ENCODE results near the gene PPP2R5D. TPM values are rescaled to one million over a fixed set of nuclear protein-coding genes. Genes with fewer than 3 reads are reported as not detected.

Gene PPP2R5D
- total and polyA plus RNA-seq, 9 of the 15 experiments (the other 6 are each of a cell fraction or from before 2014, with no cell fraction given): 1.3 to 96.1 (median 38.4) TPM

DNA sequence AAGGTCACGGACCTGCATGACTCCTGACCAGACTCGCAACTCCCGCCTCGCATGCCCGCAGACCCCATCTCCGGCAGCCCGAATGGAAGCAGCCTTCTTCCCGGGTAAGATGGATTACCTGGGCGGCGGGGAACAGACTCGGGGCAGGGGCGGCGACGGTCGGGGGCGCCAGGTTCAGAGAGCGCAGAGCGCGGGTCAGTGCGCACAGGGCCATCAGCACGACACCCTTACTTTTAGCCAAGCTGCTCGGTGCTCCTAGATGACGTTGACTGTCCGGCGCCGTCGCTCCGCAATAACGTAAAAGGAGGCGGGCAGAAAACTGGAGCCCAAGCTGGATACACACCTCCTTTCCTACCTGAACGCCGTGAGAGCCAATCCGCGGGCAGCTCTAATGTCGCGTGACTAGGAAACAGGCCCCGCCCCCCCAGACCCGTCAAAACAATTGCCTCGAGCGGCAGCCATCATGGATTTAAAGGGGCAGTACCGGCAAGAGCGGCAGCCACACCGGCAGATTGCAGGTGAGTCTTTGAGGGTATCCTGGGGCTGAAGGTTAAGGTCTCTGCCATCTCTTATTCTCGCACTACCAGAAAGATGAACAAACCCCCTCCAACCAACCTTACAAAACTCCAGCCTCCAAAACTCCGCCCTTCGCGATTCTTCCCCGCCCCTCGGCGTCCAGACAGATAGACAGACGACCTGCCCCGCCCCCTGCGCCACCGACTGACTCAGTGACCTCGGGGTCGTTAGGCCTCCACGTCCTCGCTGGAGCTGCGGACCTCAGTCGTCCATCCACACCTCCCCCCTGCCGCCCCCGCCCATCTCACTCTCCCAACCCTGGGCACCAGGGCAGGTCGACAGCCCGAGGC is 75.0 kb downstream of the PPP2R5D start, which contains the start of the genes KLC4 and MRPL2 (continued):
- TF ChIP-seq, protein P1, sequence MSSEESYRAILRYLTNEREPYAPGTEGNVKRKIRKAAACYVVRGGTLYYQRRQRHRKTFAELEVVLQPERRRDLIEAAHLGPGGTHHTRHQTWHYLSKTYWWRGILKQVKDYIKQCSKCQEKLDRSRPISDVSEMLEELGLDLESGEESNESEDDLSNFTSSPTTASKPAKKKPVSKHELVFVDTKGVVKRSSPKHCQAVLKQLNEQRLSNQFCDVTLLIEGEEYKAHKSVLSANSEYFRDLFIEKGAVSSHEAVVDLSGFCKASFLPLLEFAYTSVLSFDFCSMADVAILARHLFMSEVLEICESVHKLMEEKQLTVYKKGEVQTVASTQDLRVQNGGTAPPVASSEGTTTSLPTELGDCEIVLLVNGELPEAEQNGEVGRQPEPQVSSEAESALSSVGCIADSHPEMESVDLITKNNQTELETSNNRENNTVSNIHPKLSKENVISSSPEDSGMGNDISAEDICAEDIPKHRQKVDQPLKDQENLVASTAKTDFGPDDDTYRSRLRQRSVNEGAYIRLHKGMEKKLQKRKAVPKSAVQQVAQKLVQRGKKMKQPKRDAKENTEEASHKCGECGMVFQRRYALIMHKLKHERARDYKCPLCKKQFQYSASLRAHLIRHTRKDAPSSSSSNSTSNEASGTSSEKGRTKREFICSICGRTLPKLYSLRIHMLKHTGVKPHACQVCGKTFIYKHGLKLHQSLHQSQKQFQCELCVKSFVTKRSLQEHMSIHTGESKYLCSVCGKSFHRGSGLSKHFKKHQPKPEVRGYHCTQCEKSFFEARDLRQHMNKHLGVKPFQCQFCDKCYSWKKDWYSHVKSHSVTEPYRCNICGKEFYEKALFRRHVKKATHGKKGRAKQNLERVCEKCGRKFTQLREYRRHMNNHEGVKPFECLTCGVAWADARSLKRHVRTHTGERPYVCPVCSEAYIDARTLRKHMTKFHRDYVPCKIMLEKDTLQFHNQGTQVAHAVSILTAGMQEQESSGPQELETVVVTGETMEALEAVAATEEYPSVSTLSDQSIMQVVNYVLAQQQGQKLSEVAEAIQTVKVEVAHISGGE (CRISPR knock-in tag; IDR thresholded peaks at IDR 0.05): no peak
- TF ChIP-seq MAFK (IDR thresholded peaks at IDR 0.05; ENCODE audit: low read length): peak; percentile 8; the same call in 1 of the 2 replicates
- peak; percentile 67 for TF ChIP-seq DPF2 (IDR thresholded peaks at IDR 0.05)
- no peak for TF ChIP-seq ZNF436 (CRISPR knock-in tag; IDR thresholded peaks at IDR 0.05)
- TF ChIP-seq TBL1XR1 (IDR thresholded peaks at IDR 0.05; ENCODE audit: low read length in 2 of 2): peak in 1 of 2 experiments; percentile 99; a peak in 3 of 4 replicates
- TF ChIP-seq JUNB (CRISPR knock-in tag; conservative IDR thresholded peaks at IDR 0.05): no peak; the same call in 1 of the 2 replicates
- no peak for TF ChIP-seq ZNF584 (CRISPR knock-in tag; IDR thresholded peaks at IDR 0.05; ENCODE audit: low read depth)
- TF ChIP-seq SREBF2 (CRISPR knock-in tag; IDR thresholded peaks at IDR 0.05): no peak
- TF ChIP-seq NR1H2 (CRISPR knock-in tag; IDR thresholded peaks at IDR 0.05): no peak; the same call in 1 of the 2 replicates
- TF ChIP-seq, protein P2, sequence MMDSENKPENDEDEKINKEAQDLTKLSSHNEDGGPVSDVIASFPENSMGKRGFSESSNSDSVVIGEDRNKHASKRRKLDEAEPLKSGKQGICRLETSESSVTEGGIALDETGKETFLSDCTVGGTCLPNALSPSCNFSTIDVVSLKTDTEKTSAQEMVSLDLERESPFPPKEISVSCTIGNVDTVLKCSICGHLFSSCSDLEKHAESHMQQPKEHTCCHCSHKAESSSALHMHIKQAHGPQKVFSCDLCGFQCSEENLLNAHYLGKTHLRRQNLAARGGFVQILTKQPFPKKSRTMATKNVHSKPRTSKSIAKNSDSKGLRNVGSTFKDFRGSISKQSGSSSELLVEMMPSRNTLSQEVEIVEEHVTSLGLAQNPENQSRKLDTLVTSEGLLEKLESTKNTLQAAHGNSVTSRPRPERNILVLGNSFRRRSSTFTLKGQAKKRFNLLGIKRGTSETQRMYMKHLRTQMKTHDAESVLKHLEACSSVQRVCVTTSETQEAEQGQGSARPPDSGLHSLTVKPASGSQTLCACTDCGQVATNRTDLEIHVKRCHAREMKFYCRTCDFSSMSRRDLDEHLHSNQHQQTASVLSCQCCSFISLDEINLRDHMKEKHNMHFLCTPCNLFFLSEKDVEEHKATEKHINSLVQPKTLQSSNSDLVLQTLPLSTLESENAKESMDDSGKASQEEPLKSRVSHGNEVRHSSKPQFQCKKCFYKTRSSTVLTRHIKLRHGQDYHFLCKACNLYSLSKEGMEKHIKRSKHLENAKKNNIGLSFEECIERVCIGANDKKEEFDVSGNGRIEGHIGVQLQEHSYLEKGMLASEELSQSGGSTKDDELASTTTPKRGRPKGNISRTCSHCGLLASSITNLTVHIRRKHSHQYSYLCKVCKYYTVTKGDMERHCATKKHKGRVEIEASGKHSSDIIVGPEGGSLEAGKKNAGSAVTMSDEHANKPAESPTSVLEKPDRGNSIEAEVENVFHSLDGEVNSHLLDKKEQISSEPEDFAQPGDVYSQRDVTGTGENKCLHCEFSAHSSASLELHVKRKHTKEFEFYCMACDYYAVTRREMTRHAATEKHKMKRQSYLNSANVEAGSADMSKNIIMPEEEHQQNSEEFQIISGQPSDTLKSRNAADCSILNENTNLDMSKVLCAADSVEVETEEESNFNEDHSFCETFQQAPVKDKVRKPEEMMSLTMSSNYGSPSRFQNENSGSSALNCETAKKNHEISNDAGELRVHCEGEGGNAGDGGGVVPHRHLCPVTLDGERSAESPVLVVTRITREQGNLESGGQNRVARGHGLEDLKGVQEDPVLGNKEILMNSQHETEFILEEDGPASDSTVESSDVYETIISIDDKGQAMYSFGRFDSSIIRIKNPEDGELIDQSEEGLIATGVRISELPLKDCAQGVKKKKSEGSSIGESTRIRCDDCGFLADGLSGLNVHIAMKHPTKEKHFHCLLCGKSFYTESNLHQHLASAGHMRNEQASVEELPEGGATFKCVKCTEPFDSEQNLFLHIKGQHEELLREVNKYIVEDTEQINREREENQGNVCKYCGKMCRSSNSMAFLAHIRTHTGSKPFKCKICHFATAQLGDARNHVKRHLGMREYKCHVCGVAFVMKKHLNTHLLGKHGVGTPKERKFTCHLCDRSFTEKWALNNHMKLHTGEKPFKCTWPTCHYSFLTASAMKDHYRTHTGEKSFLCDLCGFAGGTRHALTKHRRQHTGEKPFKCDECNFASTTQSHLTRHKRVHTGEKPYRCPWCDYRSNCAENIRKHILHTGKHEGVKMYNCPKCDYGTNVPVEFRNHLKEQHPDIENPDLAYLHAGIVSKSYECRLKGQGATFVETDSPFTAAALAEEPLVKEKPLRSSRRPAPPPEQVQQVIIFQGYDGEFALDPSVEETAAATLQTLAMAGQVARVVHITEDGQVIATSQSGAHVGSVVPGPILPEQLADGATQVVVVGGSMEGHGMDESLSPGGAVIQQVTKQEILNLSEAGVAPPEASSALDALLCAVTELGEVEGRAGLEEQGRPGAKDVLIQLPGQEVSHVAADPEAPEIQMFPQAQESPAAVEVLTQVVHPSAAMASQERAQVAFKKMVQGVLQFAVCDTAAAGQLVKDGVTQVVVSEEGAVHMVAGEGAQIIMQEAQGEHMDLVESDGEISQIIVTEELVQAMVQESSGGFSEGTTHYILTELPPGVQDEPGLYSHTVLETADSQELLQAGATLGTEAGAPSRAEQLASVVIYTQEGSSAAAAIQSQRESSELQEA (IDR thresholded peaks at IDR 0.05; ENCODE audit: low read depth): no peak
- TF ChIP-seq RFX5 (IDR thresholded peaks at IDR 0.05; ENCODE audit: low read depth, low read length): peak; percentile 59; the same call in 1 of the 2 replicates
- TF ChIP-seq CBFA2T3 (IDR thresholded peaks at IDR 0.05): no peak
- no peak for TF ChIP-seq TCFL5 (CRISPR knock-in tag; conservative IDR thresholded peaks at IDR 0.05)
- peak; percentile 42 for TF ChIP-seq NFYB (IDR thresholded peaks at IDR 0.05; ENCODE audit: extremely low read depth, insufficient read length)
- TF ChIP-seq ZSCAN29 (IDR thresholded peaks at IDR 0.05): no peak
- peak; percentile 91 for TF ChIP-seq BHLHE40 (IDR thresholded peaks at IDR 0.05; ENCODE audit: low read length)
- TF ChIP-seq MTA3 (IDR thresholded peaks at IDR 0.05; ENCODE audit: borderline replicate concordance): no peak

Data from K562 (cell line).